ENCODE results near the gene EMC6. TPM values are rescaled to one million over a fixed set of nuclear protein-coding genes. Genes with fewer than 3 reads are reported as not detected.

EMC6 gene
- total and polyA plus RNA-seq, 11 donors = 24.2 to 190 (median 52.1) TPM

DNA sequence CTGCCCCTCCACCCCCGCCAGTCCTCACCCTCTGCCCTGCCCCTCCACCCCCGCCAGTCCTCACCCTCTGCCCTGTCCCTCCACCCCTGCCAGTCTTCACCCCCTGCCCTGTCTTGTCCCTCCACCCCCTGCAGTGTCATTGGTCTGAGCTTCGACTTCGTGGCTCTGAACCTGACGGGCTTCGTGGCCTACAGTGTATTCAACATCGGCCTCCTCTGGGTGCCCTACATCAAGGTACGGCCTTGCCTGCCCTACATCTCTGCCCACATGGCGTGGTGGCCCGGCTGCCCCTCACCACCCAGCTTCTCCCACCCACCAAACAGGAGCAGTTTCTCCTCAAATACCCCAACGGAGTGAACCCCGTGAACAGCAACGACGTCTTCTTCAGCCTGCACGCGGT, 12.3 kb upstream of the EMC6 start:
- DNase-seq = no peak
- H3K9me3 ChIP-seq = no peaks in the 10 kb centered on the region
- H3K27ac ChIP-seq = no peak overlapping the region
- intact Hi-C loops (cut with DNase I) = loop anchor here in 1 of 10 donors (10.0 kb wide), 1 partner anchor 612 kb away; no protein-coding TSS in a partner anchor
- 89 to 91% (median 90%) methylated on average over 14 to 16 of the region's 16 CpGs for WGBS, 4 donors
- TF ChIP-seq CTCF (IDR thresholded peaks at IDR 0.05) = no peak
- no peak for TF ChIP-seq POLR2A (IDR thresholded peaks at IDR 0.05)
- H3K36me3 ChIP-seq = peaks cover 0 to 18% (median 4%) of the 10 kb centered on the region in 9 donors
- peaks cover 5 to 40% (median 20%) of the 10 kb centered on the region in 12 donors for H3K4me1 ChIP-seq
- no peaks in the 10 kb centered on the region for H3K27me3 ChIP-seq
- ATAC-seq = no peak
- no peak overlapping the region for H3K4me3 ChIP-seq

DNA sequence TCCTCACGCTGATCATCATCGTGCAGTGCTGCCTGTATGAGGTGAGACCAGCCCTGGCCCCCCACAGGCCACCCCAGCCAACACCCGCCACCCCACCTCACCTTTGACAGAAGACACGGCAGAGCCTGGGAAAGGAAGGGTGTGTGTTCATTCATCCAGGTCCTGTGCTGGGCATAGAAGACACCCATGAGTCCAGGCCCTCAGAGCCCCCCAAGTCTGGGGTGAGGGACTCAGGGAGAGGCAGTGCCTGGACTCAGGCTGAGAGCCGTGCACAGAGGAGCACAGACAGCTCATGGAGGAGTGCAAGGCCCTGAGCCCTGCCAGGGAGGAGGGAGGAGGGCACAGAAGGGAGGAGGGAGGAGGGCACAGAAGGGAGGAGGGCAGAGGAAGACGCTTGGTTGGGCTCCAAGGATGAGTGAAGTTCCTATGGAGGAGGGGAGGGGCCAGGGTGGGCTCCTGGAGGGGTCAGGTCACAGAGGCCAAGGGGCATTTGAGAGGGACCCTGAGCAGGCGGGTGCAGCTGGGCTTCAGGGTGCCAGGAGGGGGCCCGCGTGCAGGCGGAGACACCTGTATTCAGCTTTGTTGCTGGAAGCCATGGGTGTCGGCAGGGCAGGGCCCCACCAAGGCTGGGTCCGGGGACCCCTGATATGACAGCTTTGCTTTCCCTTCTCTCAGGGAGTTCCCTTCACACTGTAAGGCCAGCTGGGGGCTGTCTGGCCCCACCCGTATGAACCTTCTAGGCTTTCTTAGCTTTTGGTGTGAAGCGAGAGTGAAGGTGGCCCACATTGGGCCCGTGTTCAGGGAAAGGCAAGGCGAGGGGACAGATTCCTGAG, 11.6 kb upstream of the EMC6 start:
- no peak for DNase-seq
- ATAC-seq = no peak
- no peak for TF ChIP-seq POLR2A (IDR thresholded peaks at IDR 0.05)
- no peak for TF ChIP-seq CTCF (IDR thresholded peaks at IDR 0.05)
- Histone ChIP-seq H3K27ac (no peak overlapping the region), H3K4me1 (peaks cover 5 to 42% (median 20%) of the 10 kb centered on the region in 12 donors), H3K36me3 (peaks cover 0 to 22% (median 8%) of the 10 kb centered on the region in 9 donors), H3K9me3 (no peaks in the 10 kb centered on the region), H3K4me3 (no peak overlapping the region), H3K27me3 (no peaks in the 10 kb centered on the region)
- intact Hi-C loops (cut with DNase I) = loop anchor here in 1 of 10 donors (10.0 kb wide), 1 partner anchor 612 kb away; no protein-coding TSS in a partner anchor
- 88 to 91% (median 90%) methylated on average over 15 to 16 of the region's 16 CpGs for WGBS, 4 donors

DNA sequence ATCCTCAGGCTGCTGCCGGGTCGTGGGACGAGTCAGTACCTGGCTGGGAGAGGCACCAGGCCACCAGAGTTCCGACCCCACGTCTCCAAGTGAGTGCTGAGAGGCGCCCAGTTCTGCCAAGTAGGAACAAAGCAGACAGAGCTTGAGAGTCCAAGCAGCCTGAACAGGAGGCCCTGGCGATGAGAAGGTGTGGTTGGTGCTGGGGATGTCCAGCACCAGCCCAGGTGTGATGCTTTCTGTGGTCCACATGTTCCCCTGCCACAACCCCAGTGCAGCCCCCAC, 11.1 kb upstream of the EMC6 start:
- no peak for TF ChIP-seq POLR2A (IDR thresholded peaks at IDR 0.05)
- TF ChIP-seq CTCF (IDR thresholded peaks at IDR 0.05) = no peak
- Histone ChIP-seq H3K27ac (no peak overlapping the region), H3K9me3 (no peaks in the 10 kb centered on the region), H3K36me3 (peaks cover 0 to 27% (median 13%) of the 10 kb centered on the region in 9 donors), H3K4me1 (peaks cover 5 to 42% (median 20%) of the 10 kb centered on the region in 12 donors), H3K4me3 (no peak overlapping the region), H3K27me3 (no peaks in the 10 kb centered on the region)
- intact Hi-C loops (cut with DNase I) = loop anchor here in 1 of 10 donors (10.0 kb wide), 1 partner anchor 613 kb away; no protein-coding TSS in a partner anchor
- ATAC-seq (no peak), DNase-seq (no peak)
- 83 to 92% (median 85%) methylated on average over 7 of the region's 7 CpGs for WGBS, 4 donors
